GM18505 (cell line): Measurements from ENCODE around the gene MGA.
A peak's percentile ranks its signal among the peaks of the same experiment; 100 is the strongest.

Experiments
- ATAC-seq: cut with Tn5 transposase; IDR thresholded peaks from one replicate; pipeline ENCODE4 v1.9.1; 2021; ENCODE audit not compliant: unreplicated experiment
- POLR2A ChIP-seq: IDR thresholded peaks from 4 replicates; pipeline ENCODE4 v1.6.1; 2011; ENCODE audit warnings: borderline replicate concordance; ENCODE audit not compliant: insufficient read depth, insufficient read length; ENCODE audit errors: extremely low read depth

MGA gene

GRCh38 chr15:41640985-41641384 lies 19.2 kb upstream of the MGA start:
- TF ChIP-seq POLR2A, result no peak
- no peak for ATAC-seq

- TF ChIP-seq POLR2A, result no peak
- ATAC-seq, result no peak
Observed at GRCh38 chr15:41647262-41647661, 12.9 kb upstream of the MGA start.

- no peak for ATAC-seq
- TF ChIP-seq POLR2A, result no peak
Observed at GRCh38 chr15:41648097-41648496, 12.1 kb upstream of the MGA start.

- no peak for TF ChIP-seq POLR2A
- ATAC-seq, result no peak
Observed at GRCh38 chr15:41648770-41649169, 11.4 kb upstream of the MGA start.

GRCh38 chr15:41650806-41651205 lies 9.4 kb upstream of the MGA start:
- no peak for ATAC-seq
- no peak for TF ChIP-seq POLR2A

- no peak for ATAC-seq
- no peak for TF ChIP-seq POLR2A
Observed at GRCh38 chr15:41651373-41651772, 8.8 kb upstream of the MGA start.

GRCh38 chr15:41653760-41654159 lies 6.4 kb upstream of the MGA start:
- no peak for TF ChIP-seq POLR2A
- no peak for ATAC-seq

- no peak for TF ChIP-seq POLR2A
- ATAC-seq, result no peak
Observed at GRCh38 chr15:41655716-41656115, 4.5 kb upstream of the MGA start.

GRCh38 chr15:41656188-41656587 lies 4.0 kb upstream of the MGA start:
- TF ChIP-seq POLR2A, result no peak
- ATAC-seq, result no peak

- no peak for TF ChIP-seq POLR2A
Observed at GRCh38 chr15:41658689-41659088, 1.5 kb upstream of the MGA start.

GRCh38 chr15:41659190-41659589 lies 1.0 kb upstream of the MGA start:
- TF ChIP-seq POLR2A, result no peak
- ATAC-seq, result no peak

More at GRCh38 chr15:41658689-41659088, 1.5 kb upstream of the MGA start:
- no peak for ATAC-seq

- ATAC-seq, result no peak
Observed at GRCh38 chr15:41659855-41660234, 360 bp upstream of the MGA start.

GRCh38 chr15:41661078-41661517 lies 893 bp downstream of the MGA start:
- ATAC-seq, result no peak
- no peak for TF ChIP-seq POLR2A

More at GRCh38 chr15:41659855-41660234, 360 bp upstream of the MGA start:
- no peak for TF ChIP-seq POLR2A

- ATAC-seq, result no peak
- TF ChIP-seq POLR2A, result peak; percentile 58
Observed at GRCh38 chr15:41661518-41662225, 1.5 kb downstream of the MGA start.
